ENCODE measurements around the gene CEP112. TPM values are rescaled to one million over a fixed set of nuclear protein-coding genes. Genes with fewer than 3 reads are reported as not detected.
A peak's percentile ranks its signal among the peaks of the same experiment; 100 is the strongest.

The CEP112 gene
- total and polyA plus RNA-seq, 2 of the 13 experiments (the other 11 are each of a cell fraction or from before 2014, with no cell fraction given): 1.2 to 3.4 TPM

GRCh38 chr17:66228887-66229782 is 37.2 kb upstream of the CEP112 start, which contains the start of gene APOH (continued):
- TF ChIP-seq ZNF687 (CRISPR knock-in tag; IDR thresholded peaks at IDR 0.05): peak; percentile 66
- TF ChIP-seq GATAD2A (CRISPR knock-in tag; IDR thresholded peaks at IDR 0.05): peak; percentile 91
- TF ChIP-seq ZNF24 (IDR thresholded peaks at IDR 0.05): peak; percentile 51; the same call in 1 of the 2 replicates
- TF ChIP-seq POLR2A (IDR thresholded peaks at IDR 0.05; ENCODE audit: insufficient read depth in 1 of 2, low read depth in 2 of 2, low read length in 2 of 2): peak; percentile 83 to 89
- no peak for TF ChIP-seq ETV6 (CRISPR knock-in tag; conservative IDR thresholded peaks at IDR 0.05)
- TF ChIP-seq ZNF644 (CRISPR knock-in tag; IDR thresholded peaks at IDR 0.05; ENCODE audit: low read depth): peak; percentile 91
- TF ChIP-seq ZSCAN12 (CRISPR knock-in tag; IDR thresholded peaks at IDR 0.05): peak; percentile 77; the same call in 1 of the 2 replicates
- TF ChIP-seq ARHGAP35 (CRISPR knock-in tag; IDR thresholded peaks at IDR 0.05; ENCODE audit: borderline replicate concordance): no peak
- no peak for TF ChIP-seq RFX1 (IDR thresholded peaks at IDR 0.05)
- peak; percentile 84 for TF ChIP-seq ARID5B (CRISPR knock-in tag; IDR thresholded peaks at IDR 0.05)
- peak; percentile 51; the same call in 1 of the 2 replicates for TF ChIP-seq RFXANK (CRISPR knock-in tag; IDR thresholded peaks at IDR 0.05)
- no peak for TF ChIP-seq ZNF790 (CRISPR knock-in tag; IDR thresholded peaks at IDR 0.05; ENCODE audit: borderline replicate concordance)
- TF ChIP-seq SP5 (CRISPR knock-in tag; IDR thresholded peaks at IDR 0.05; ENCODE audit: borderline replicate concordance, low read depth): 0 out of 2 replicates have a peak, but pooled peaks have one; percentile 3
- no peak for TF ChIP-seq ZBTB42 (CRISPR knock-in tag; IDR thresholded peaks at IDR 0.05)
- TF ChIP-seq ZNF609 (CRISPR knock-in tag; IDR thresholded peaks at IDR 0.05; ENCODE audit: borderline replicate concordance): 0 out of 2 replicates have a peak, but pooled peaks have one; percentile 40
- TF ChIP-seq ZNF547 (CRISPR knock-in tag; IDR thresholded peaks at IDR 0.05): no peak; the same call in 1 of the 2 replicates
- TF ChIP-seq ERF (CRISPR knock-in tag; IDR thresholded peaks at IDR 0.05): peak; percentile 95
- TF ChIP-seq ZNF282 (IDR thresholded peaks at IDR 0.05; ENCODE audit: partially characterized antibody): no peak

Data from HepG2 (cell line).